Mucosa of rectum (tissue), 2 donors: ENCODE measurements around the gene MIDN.

Experiments used
- H3K27ac ChIP-seq, 2 donors: one replicate each; pipeline ENCODE4 v1.7.0; 2013; ENCODE audit warnings: inconsistent platforms in 2 of 2, low read depth in 2 of 2, low read length in 2 of 2
- H3K27me3 ChIP-seq, 2 donors: one replicate each; pipeline ENCODE4 v1.7.0; 2013; ENCODE audit warnings: low read length in 2 of 2; ENCODE audit not compliant: control insufficient read depth in 2 of 2, insufficient read depth in 2 of 2
- H3K36me3 ChIP-seq, 2 donors: one replicate each; pipeline ENCODE4 v1.7.0; 2013; ENCODE audit warnings: low read length in 2 of 2; ENCODE audit not compliant: control insufficient read depth in 2 of 2, insufficient read depth in 2 of 2
- H3K4me1 ChIP-seq, 2 donors: one replicate each; pipeline ENCODE4 v1.7.0; 2013; ENCODE audit warnings: low read length in 2 of 2, mild to moderate bottlenecking in 1 of 2; ENCODE audit not compliant: control insufficient read depth in 2 of 2, insufficient read depth in 2 of 2
- H3K4me3 ChIP-seq, 2 donors: one replicate each; pipeline ENCODE4 v1.7.0; 2013; ENCODE audit warnings: low read length in 2 of 2
- H3K9ac ChIP-seq, 2 donors: one replicate each; pipeline ENCODE4 v1.7.0; 2013; ENCODE audit warnings: low read length in 2 of 2, low read depth in 1 of 2, mild to moderate bottlenecking in 1 of 2
- H3K9me3 ChIP-seq, 2 donors: one replicate each; pipeline ENCODE4 v1.7.0; 2013; ENCODE audit warnings: low read length in 2 of 2; ENCODE audit not compliant: control insufficient read depth in 2 of 2
- donor health status: healthy.
- donor health status: Normal muscosa, but diverticular disease.

Gene MIDN

DNA sequence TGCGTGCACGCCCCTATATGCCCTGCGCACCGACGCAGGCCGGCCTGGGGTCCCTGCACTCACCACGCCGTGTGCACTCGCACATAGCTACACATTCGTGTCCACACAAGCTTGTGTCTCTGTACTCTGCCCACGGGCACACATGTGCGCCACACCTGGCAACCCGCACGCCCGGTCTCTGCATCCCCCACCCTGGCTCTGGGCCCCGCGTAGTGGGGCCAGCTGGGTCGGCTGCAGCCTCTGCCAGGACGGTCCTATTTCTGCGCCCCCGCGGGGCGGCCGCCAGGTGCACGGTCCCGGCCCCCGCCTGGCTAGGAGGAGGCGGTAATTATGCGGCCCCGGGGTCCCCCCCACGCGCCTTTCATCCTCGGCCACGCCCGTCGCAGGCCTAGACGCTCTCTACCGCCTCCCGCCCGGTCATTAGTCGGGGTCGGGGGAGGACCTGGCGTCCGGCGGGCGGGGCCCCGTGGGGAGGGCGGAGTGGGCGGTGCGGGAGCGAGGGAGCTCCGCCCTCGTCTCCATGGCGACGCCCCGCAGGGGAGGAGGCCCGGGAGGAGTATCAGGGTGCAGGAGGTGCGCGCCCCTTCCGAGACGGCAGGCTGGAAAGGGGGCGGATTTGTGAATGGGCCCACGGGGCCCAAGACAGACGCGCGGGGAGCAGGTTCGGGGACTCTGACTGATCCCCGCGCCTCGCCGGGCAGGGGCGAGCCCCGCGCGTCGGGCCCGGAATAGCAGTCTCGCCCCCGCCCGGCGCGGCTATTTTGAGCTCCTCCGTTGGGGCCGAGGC is 17.9 kb downstream of the MIDN start:
- H3K27me3 ChIP-seq, result no peaks in the 10 kb centered on the region
- H3K27ac ChIP-seq, result peak overlapping the region; percentile 89 to 93
- H3K4me3 ChIP-seq, result peak overlapping the region; percentile 61 to 66
- peaks cover 5 to 10% of the 10 kb centered on the region in 2 donors for H3K36me3 ChIP-seq
- peaks cover 71 to 75% of the 10 kb centered on the region in 2 donors for H3K4me1 ChIP-seq
- no peaks in the 10 kb centered on the region for H3K9me3 ChIP-seq
- H3K9ac ChIP-seq, result peak overlapping the region; percentile 72 to 74

DNA sequence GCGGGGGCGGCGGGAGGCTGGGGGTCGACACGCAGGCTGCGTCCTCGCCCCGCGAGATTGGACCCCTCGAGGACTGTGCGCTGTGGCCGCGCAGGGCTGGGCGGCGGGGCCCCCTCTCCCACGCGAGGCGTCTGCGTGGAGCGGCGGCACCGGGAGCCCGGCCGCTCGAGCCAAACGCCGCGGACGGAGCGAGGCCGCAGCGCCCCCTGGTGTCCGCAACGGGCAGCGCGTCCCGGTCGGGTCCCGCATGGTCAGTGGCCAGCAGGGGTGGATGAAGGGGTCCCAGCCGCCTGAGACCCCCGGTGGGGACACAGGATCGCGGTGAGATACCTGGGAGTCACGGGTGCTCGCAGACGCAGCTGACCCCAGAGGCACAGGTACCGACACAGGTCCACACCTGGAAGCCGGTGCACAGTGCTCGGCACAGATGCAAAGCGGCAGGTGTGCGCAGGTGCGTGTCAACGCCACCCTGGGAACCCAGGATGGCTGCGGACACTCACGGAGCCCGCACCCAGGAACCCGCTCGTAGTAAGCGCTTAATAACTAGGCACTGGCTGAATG is 18.6 kb downstream of the MIDN start:
- Histone ChIP-seq H3K27me3 (no peaks in the 10 kb centered on the region), H3K4me1 (peaks cover 71 to 75% of the 10 kb centered on the region in 2 donors), H3K4me3 (peak overlapping the region; percentile 60 to 61), H3K9me3 (no peaks in the 10 kb centered on the region), H3K36me3 (peaks cover 12 to 17% of the 10 kb centered on the region in 2 donors), H3K9ac (peak overlapping the region; percentile 24 to 74), H3K27ac (peak overlapping the region; percentile 89 to 93)

DNA sequence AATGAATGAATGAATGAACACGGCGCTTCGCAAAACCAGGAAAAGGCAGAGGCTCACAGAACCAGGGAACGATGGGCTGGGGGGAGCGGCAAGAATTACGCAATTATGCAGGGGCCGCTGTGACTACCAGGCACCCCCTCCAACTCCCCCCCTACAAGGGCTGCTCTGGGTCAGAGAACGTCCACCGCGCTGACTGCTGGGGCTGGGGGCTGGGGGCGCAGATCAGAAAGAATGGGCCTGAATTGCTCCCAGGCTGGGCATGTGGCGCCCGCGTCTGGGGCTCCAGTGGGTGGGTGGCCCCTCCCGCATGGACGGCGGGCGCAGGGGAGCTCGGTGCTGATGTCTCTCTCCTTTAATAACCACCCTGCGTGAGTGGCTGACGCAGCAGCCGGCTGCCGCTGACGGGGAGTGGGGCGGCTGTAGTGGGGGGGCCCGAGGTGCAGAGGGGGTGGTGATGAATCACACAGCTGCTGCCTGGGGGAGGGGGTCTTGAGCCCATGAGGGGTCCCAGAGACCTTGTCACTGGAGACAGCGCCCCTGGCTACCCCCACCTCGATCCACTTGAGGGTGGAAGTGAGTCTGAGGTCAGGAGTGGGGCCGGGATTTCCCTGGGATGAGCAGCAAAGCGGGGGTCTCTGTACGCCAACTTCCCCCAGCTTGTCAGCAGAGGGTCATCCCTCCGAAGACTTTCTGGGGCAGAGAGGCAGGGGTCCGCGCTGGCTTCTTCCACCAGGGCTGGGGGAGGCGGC is 19.3 kb downstream of the MIDN start:
- Histone ChIP-seq H3K4me3 (peak overlapping the region; percentile 60 to 61), H3K27me3 (no peaks in the 10 kb centered on the region), H3K9me3 (no peaks in the 10 kb centered on the region), H3K4me1 (peaks cover 71 to 73% of the 10 kb centered on the region in 2 donors), H3K36me3 (peaks cover 19 to 23% of the 10 kb centered on the region in 2 donors), H3K27ac (peak overlapping the region in 1 of 2 donors; percentile 93), H3K9ac (peak overlapping the region in 1 of 2 donors; percentile 74)

DNA sequence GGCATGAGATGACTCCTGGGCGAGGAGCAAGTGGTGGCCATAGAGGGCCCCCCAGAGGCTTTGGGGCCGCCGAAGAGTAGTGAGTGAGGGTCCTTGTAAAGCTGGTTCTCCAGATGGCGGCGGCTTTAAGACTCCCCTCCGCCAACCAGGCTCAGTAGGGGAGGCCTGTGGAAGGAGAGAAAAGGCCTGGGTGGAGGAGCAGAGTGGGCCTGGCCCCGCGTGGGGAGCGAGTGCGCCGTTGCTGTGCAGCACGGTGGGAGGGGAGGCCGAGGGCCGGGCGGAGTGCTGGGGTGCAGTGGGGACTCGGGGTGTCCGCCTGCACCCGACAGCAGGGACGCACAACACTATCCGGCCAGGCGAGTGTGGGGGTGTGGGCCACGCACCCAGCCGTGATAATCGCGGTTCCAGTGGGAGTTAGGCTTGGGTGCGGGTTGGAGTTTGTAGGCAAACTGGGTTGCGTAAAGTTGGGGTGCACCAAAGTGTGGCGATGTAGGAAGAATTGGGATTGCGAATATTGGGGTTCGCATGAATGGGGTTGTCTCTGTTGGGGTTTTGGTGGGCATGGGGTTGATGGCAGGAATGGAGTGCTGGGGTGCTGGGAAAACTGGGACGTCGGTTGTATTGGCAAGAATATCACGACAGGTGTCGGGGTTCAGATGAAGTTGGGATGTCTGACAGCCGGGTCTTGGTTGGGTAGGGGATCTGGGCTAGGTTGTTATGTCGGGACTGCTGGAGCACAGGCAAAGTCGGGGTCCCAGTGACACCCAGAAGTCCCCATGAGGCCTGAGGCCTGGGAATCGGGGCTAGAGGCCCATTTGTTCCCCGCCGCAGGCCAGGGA is 20.1 kb downstream of the MIDN start:
- Histone ChIP-seq H3K36me3 (peaks cover 27 to 31% of the 10 kb centered on the region in 2 donors), H3K4me1 (peaks cover 71 to 74% of the 10 kb centered on the region in 2 donors), H3K9me3 (no peaks in the 10 kb centered on the region), H3K4me3 (peak overlapping the region; percentile 33 to 48), H3K27me3 (no peaks in the 10 kb centered on the region), H3K27ac (peak overlapping the region; percentile 78 to 96), H3K9ac (peak overlapping the region; percentile 56 to 74)

DNA sequence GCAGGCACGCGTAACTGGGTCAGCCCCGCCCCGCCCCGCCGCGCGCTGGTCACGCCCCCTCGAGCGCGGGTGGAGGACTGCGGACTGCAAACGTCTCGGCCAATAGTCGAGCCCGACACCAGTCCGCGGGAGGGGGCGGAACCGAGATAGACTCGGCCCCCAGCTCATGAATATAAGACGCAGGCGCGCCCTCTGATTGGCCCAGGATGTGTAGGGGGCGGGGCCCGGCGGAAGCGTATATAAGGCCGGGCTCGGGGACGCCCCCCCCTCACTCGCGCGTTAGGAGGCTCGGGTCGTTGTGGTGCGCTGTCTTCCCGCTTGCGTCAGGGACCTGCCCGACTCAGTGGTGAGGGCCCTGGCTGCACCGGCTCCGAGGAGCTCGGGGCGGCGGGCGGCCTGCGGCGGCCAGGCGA is 20.7 kb downstream of the MIDN start, which contains the start of gene CIRBP:
TSS of gene CIRBP (plus strand) at position 268 of the 413 bp plus-strand sequence. CDS start 1,602 bp downstream, outside the sequence.
- H3K9me3 ChIP-seq, result no peaks in the 10 kb centered on the region
- H3K27ac ChIP-seq, result peak within 1 kb of the TSS; percentile 95 to 96

DNA sequence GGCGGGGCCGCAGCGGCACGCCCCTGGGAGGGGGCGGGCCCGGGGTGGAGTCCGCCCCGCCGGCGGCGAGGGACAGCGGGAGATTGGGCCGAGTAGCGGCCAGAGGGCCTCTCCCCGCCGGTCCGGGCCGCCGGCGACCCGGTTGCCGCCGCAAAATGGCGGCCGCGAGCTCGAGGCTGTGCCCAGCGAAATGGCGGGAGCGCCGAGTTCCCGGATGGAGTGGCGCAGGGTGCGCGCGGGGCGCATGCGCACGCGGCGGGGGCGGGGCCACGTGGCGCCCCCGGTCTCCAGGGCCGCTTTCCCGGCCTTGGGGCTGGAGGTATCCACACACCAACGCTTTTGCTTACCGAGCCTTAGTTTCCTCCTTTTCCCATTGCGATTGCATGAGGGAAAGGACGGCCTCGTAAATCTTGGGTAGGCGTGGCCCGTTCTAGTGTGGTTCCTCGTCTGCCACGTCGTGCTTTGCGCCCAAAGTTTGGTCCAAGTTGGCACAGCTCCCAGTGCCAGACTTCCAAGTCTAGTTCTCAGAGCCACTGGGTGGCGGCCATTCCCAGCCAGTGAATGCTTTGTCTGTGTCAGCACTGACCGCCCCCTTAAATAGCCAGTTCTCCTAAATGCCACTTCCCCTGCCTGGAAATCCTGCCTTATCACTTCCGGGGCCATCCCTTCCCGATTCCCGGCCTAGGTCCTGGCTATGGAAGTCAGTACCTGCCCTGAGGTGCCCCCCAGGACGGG is 21.3 kb downstream of the MIDN start:
- H3K4me1 ChIP-seq, result peaks cover 77 to 78% of the 10 kb centered on the region in 2 donors
- peaks cover 38 to 43% of the 10 kb centered on the region in 2 donors for H3K36me3 ChIP-seq
- H3K27me3 ChIP-seq, result no peaks in the 10 kb centered on the region
- peak overlapping the region; percentile 84 to 98 for H3K4me3 ChIP-seq
- H3K27ac ChIP-seq, result peak overlapping the region; percentile 95 to 96
- no peaks in the 10 kb centered on the region for H3K9me3 ChIP-seq
- H3K9ac ChIP-seq, result peak overlapping the region; percentile 90 to 96

More for the DNA sequence above, 20.7 kb downstream of the MIDN start, which contains the start of gene CIRBP:
- Histone ChIP-seq H3K4me3 (peak within 1 kb of the TSS; percentile 84 to 98), H3K4me1 (peaks cover 72 to 76% of the 10 kb centered on the region in 2 donors), H3K36me3 (peaks cover 33 to 38% of the 10 kb centered on the region in 2 donors), H3K27me3 (no peaks in the 10 kb centered on the region), H3K9ac (peak within 1 kb of the TSS; percentile 90 to 96)

DNA sequence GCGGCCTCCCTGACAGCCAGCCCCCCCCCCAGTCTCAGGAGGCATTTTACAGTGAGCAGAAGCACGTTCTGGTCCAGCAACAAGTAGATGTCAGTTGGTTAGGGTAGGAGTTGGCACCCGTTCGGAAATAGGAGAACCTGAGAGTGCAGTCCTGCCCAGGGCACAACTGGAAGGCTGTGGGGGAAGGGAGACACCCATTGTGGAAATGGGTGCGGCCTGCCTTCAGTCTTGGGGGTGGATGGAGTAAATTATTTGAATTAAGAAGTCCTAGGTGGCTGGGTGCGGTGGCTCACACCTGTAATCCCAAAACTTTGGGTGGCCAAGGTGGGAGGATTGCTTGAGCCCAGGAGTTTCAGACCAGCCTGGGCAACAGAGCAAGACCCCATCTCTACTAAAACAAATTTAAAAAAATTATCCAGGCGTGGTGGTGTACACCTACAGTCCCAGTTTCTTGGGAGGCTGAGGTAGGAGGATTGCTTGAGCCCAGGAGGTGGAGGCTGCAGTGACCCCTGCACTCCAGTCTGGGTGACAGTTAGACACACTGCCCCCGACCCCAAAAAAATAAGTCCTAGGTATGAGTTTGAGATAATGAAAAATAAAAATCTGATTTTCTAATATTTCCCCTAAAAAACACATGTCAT is 21.9 kb downstream of the MIDN start:
- Histone ChIP-seq H3K27ac (peak overlapping the region; percentile 95 to 96), H3K4me3 (peak overlapping the region; percentile 84 to 98), H3K9ac (peak overlapping the region; percentile 90 to 96), H3K4me1 (peaks cover 76 to 77% of the 10 kb centered on the region in 2 donors), H3K36me3 (peaks cover 41 to 46% of the 10 kb centered on the region in 2 donors), H3K9me3 (no peaks in the 10 kb centered on the region), H3K27me3 (no peaks in the 10 kb centered on the region)

- Histone ChIP-seq H3K9me3 (no peaks in the 10 kb centered on the region), H3K9ac (peak overlapping the region; percentile 63 to 96), H3K4me1 (peaks cover 72 to 74% of the 10 kb centered on the region in 2 donors), H3K36me3 (peaks cover 41 to 46% of the 10 kb centered on the region in 2 donors), H3K27me3 (no peaks in the 10 kb centered on the region), H3K27ac (peak overlapping the region in 1 of 2 donors; percentile 24), H3K4me3 (peak overlapping the region; percentile 49 to 98)
These were observed 22.6 kb downstream of the MIDN start for GRCh38 chr19:1270854-1271527.
